Activated CD4-positive, alpha-beta T cell treated with anti-CD3 and anti-CD28 coated beads for 4 hours (primary cell): ENCODE data around the gene RNF130.
"Not testable (repeated sequence)": the region's sequence is repeated elsewhere in the genome, so short reads cannot be mapped to it uniquely, and the experiment has no call there.

Source experiments
- DNase-seq, 2 donors: peaks; one replicate each; pipeline ENCODE4 v3.0.0-alpha.2; 2020

The RNF130 gene

GRCh38 chr5:180013678-180014077 lies 57.9 kb downstream of the RNF130 start:
- no peak for DNase-seq

- DNase-seq: no peak
These were observed 59.2 kb downstream of the RNF130 start for GRCh38 chr5:180012316-180012715.

- DNase-seq: no peak
These were observed 60.9 kb downstream of the RNF130 start for GRCh38 chr5:180010636-180011035.

- no peak for DNase-seq
These were observed 62.0 kb downstream of the RNF130 start for GRCh38 chr5:180009581-180009980.

GRCh38 chr5:180008433-180008832 lies 63.1 kb downstream of the RNF130 start:
- DNase-seq: no peak

- no peak for DNase-seq
These were observed 64.0 kb downstream of the RNF130 start for GRCh38 chr5:180007582-180007981.

- no peak for DNase-seq
These were observed 65.4 kb downstream of the RNF130 start for GRCh38 chr5:180006141-180006540.

GRCh38 chr5:180003127-180003526 lies 68.4 kb downstream of the RNF130 start:
- no peak for DNase-seq

GRCh38 chr5:180001742-180002141 lies 69.8 kb downstream of the RNF130 start:
- no peak for DNase-seq

- DNase-seq: no peak
These were observed 70.4 kb downstream of the RNF130 start for GRCh38 chr5:180001136-180001535.

GRCh38 chr5:179998485-179998884 lies 73.1 kb downstream of the RNF130 start:
- no peak for DNase-seq

- DNase-seq: no peak
These were observed 76.8 kb downstream of the RNF130 start for GRCh38 chr5:179994583-179995323.

GRCh38 chr5:179992855-179993254 lies 78.7 kb downstream of the RNF130 start:
- not testable (repeated sequence) for DNase-seq

- no peak for DNase-seq
These were observed 80.5 kb downstream of the RNF130 start for GRCh38 chr5:179991106-179991505.

- not testable (repeated sequence) for DNase-seq
These were observed 81.0 kb downstream of the RNF130 start for GRCh38 chr5:179990525-179990924.

GRCh38 chr5:179986328-179986727 lies 85.2 kb downstream of the RNF130 start:
- DNase-seq: no peak

GRCh38 chr5:179981636-179982035 lies 89.9 kb downstream of the RNF130 start:
- DNase-seq: no peak

- DNase-seq: no peak
These were observed 90.8 kb downstream of the RNF130 start for GRCh38 chr5:179980767-179981166.

- no peak for DNase-seq
These were observed 92.8 kb downstream of the RNF130 start for GRCh38 chr5:179978792-179979191.

GRCh38 chr5:179975713-179976134 lies 95.8 kb downstream of the RNF130 start:
- no peak for DNase-seq

- peak; percentile 5 to 9 for DNase-seq
These were observed 96.4 kb downstream of the RNF130 start for GRCh38 chr5:179974946-179975712.

GRCh38 chr5:179974246-179974945 lies 97.2 kb downstream of the RNF130 start:
- DNase-seq: no peak

GRCh38 chr5:179973391-179973790 lies 98.2 kb downstream of the RNF130 start:
- no peak for DNase-seq

- no peak for DNase-seq
These were observed 102.4 kb downstream of the RNF130 start for GRCh38 chr5:179969110-179969509.
